Endothelial cell of umbilical vein (primary cell): ENCODE results near the gene CPEB1.

Experiments
- POLR2AphosphoS5 ChIP-seq: IDR thresholded peaks from 2 replicates; pipeline ENCODE4 v1.6.1; 2012; ENCODE audit warnings: low read depth, mild to moderate bottlenecking, control low read depth, low read length, moderate library complexity; ENCODE audit not compliant: insufficient read depth
- TF ChIP-seq, protein P1 (sequence below), 2 donors: IDR thresholded peaks; 1 replicate in 1 of 2; 2 replicates in 1 of 2; pipeline ENCODE4 v1.5.1; 2011; ENCODE audit warnings: low read length in 2 of 2, mild to moderate bottlenecking in 2 of 2, moderate library complexity in 2 of 2, control low read depth in 1 of 2, inconsistent platforms in 1 of 2, low read depth in 1 of 2; ENCODE audit not compliant: insufficient read depth in 1 of 2; ENCODE audit errors: extremely low read depth in 1 of 2

GRCh38 chr15:82649226-82649999 lies 2.2 kb upstream of the CPEB1 start:
- no peak for TF ChIP-seq POLR2AphosphoS5
- TF ChIP-seq, protein P1, sequence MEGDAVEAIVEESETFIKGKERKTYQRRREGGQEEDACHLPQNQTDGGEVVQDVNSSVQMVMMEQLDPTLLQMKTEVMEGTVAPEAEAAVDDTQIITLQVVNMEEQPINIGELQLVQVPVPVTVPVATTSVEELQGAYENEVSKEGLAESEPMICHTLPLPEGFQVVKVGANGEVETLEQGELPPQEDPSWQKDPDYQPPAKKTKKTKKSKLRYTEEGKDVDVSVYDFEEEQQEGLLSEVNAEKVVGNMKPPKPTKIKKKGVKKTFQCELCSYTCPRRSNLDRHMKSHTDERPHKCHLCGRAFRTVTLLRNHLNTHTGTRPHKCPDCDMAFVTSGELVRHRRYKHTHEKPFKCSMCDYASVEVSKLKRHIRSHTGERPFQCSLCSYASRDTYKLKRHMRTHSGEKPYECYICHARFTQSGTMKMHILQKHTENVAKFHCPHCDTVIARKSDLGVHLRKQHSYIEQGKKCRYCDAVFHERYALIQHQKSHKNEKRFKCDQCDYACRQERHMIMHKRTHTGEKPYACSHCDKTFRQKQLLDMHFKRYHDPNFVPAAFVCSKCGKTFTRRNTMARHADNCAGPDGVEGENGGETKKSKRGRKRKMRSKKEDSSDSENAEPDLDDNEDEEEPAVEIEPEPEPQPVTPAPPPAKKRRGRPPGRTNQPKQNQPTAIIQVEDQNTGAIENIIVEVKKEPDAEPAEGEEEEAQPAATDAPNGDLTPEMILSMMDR (IDR thresholded peaks at IDR 0.05; ENCODE audit: extremely low read depth in 1 of 2, insufficient read depth in 1 of 2, low read depth in 1 of 2, low read length in 2 of 2): no peak
